ENCODE results near the gene ZNFX1.
"Not testable (repeated sequence)": the region's sequence is repeated elsewhere in the genome, so short reads cannot be mapped to it uniquely, and the experiment has no call there.

The ZNFX1 gene

GRCh38 chr20:49247169-49247723 is 30.6 kb downstream of the ZNFX1 start:
- DNase-seq, result no peak

GRCh38 chr20:49245921-49246740 is 31.7 kb downstream of the ZNFX1 start:
- DNase-seq, result no peak

- DNase-seq, result no peak
These were observed 40.3 kb downstream of the ZNFX1 start for GRCh38 chr20:49237531-49237930.

- DNase-seq, result no peak
These were observed 41.6 kb downstream of the ZNFX1 start for GRCh38 chr20:49236301-49236700.

- DNase-seq, result no peak
These were observed 43.0 kb downstream of the ZNFX1 start for GRCh38 chr20:49234831-49235230.

GRCh38 chr20:49233226-49233625 is 44.6 kb downstream of the ZNFX1 start:
- no peak for DNase-seq

GRCh38 chr20:49231471-49231870 is 46.4 kb downstream of the ZNFX1 start:
- DNase-seq, result no peak

- no peak for DNase-seq
These were observed 47.2 kb downstream of the ZNFX1 start for GRCh38 chr20:49230561-49231133.

GRCh38 chr20:49230021-49230420 is 47.8 kb downstream of the ZNFX1 start:
- DNase-seq, result no peak

GRCh38 chr20:49229381-49229780 is 48.5 kb downstream of the ZNFX1 start:
- DNase-seq, result no peak

- DNase-seq, result no peak
These were observed 49.2 kb downstream of the ZNFX1 start for GRCh38 chr20:49228676-49229075.

GRCh38 chr20:49225896-49226295 is 52.0 kb downstream of the ZNFX1 start:
- no peak for DNase-seq

GRCh38 chr20:49219924-49220831 is 57.7 kb downstream of the ZNFX1 start:
- DNase-seq, result no peak

GRCh38 chr20:49219091-49219923 is 58.5 kb downstream of the ZNFX1 start, which contains the start of gene DDX27:
TSS of gene DDX27 (plus strand) at chr20:49219416. CDS start at chr20:49219449, 33 bp downstream.
- peak; percentile 78 to 93 for DNase-seq

GRCh38 chr20:49218739-49219090 is 59.1 kb downstream of the ZNFX1 start:
- not testable (repeated sequence) for DNase-seq

- DNase-seq, result peak in 1 of 2 experiments; percentile 65
These were observed 60.8 kb downstream of the ZNFX1 start for GRCh38 chr20:49216991-49217578.

GRCh38 chr20:49215232-49215631 is 62.6 kb downstream of the ZNFX1 start:
- DNase-seq, result no peak

- DNase-seq, result no peak
These were observed 63.3 kb downstream of the ZNFX1 start for GRCh38 chr20:49214571-49214970.

- DNase-seq, result no peak
These were observed 67.1 kb downstream of the ZNFX1 start for GRCh38 chr20:49210757-49211110.

- DNase-seq, result no peak
These were observed 67.6 kb downstream of the ZNFX1 start for GRCh38 chr20:49210101-49210756.

GRCh38 chr20:49207076-49207475 is 70.8 kb downstream of the ZNFX1 start:
- no peak for DNase-seq
